G401.6 (cell line): ENCODE measurements around the gene BLOC1S6.

Experiments
- FAIRE-seq: peaks from 2 replicates; lab custom pipeline; 2012; peaks lifted over from hg19 to GRCh38; lab: Jason Lieb, UNC

BLOC1S6 gene

DNA sequence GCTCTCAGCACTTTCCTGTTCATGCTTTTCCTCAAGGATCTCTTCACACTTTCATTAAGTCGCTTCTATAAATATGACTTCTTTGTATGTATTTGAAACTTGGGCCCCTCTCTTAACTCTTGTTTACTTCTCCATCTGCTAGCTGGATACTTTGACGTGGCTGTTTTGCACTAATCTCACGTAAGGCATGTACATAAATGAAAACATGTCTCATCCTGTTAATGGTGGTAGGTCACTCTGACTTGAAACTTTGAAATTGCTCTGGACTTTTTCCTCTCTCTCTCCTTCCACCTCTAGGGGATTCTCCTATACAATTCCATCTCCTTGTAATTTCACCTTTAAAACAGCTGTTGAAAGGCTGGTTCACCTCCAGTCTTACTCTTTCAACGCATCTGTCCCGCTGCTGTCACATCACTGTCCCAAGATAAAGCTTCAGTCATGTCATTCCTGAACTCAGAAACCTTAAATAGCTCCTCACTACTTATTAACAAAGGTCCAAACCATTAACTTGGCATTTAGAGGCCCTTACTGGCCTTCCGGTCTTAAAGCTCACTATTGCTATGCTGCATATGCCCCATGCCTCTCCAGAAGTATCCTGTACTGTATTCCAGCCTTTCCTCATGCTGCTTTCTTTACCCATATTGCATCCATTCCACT lies 1.2 kb downstream of the BLOC1S6 start:
- no peak for FAIRE-seq

GRCh38 chr15:45589256-45589655 lies 2.1 kb downstream of the BLOC1S6 start:
- no peak for FAIRE-seq

DNA sequence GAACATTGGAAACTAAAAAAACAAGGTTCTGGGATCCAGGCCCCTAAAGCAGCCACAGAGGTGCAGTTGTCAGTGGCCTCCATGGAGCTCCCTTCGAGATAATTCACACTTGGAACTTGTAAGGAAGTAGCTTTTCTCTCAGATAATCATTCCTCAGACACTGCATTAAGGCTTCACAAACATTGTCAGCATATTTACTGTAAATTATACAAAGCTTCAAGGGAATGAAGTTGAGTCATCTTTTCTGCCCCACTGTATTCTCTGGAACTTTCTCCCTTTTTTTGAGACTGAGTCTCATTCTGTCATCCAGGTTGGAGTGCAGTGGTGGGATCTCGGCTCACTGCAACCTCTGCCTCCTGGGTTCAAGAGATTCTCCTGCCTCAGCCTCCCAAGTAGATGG lies 7.1 kb downstream of the BLOC1S6 start:
- no peak for FAIRE-seq

- FAIRE-seq: no peak
These were observed 7.8 kb downstream of the BLOC1S6 start for GRCh38 chr15:45594835-45595530.

DNA sequence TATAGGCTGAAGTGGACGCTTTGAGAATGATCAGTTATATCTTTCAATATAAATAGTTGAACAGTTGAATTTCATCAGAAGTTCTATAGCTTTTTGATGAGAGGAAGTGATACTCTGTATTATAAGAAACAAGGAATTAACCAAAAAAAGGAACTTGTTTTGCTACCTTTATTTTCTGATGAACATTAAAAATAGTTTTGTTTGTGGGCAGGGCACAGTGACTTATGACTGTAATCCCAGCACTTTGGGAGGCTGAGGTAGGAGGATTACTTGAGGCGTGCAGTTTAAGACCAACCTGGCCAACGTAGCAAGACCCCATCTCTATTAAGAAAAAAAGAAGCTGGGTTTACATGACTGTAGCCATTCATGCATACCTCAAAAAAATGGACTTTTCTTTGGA lies 16.7 kb downstream of the BLOC1S6 start:
- no peak for FAIRE-seq

GRCh38 chr15:45604326-45604725 lies 17.1 kb downstream of the BLOC1S6 start:
- FAIRE-seq: no peak

- FAIRE-seq: no peak
These were observed 19.2 kb downstream of the BLOC1S6 start for GRCh38 chr15:45606413-45606812.

DNA sequence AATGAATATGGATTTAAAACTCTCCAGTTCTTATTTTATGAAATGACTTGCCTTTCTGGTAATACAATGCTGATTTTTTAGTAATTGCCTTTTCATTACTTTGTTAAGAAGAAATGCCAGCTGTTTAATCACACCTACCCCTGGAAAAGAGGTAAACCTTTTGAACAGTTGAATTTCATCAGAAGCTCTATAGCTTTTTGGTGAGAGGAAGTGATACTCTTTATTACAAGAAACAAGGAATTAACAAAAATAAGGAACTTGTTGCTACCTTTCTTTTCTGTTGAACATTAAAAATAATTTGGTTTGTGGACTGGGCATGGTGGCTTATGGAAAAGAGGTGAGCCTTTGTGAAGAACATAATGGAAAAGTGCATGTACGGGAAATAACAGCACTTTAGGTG lies 19.7 kb downstream of the BLOC1S6 start:
- FAIRE-seq: no peak

DNA sequence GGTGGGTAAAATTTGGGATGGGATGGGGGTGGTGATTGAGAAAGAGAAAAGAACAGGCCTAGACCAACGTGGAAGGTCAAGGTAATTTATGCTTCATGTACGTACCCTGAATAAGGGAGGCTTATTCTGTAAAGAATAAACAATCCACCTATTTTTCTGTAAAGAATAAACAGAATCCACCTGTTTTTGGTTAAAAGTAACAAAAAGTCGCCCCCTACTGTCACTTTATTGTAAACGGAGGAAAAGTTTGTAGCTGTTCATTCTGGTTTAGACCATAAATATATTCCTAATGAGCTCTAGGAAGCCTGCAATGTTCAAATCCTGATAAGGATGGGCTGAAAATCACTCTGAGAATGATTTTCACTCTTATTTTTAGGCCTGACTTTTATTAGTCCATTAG lies 24.1 kb downstream of the BLOC1S6 start:
- peak; percentile 93 for FAIRE-seq

DNA sequence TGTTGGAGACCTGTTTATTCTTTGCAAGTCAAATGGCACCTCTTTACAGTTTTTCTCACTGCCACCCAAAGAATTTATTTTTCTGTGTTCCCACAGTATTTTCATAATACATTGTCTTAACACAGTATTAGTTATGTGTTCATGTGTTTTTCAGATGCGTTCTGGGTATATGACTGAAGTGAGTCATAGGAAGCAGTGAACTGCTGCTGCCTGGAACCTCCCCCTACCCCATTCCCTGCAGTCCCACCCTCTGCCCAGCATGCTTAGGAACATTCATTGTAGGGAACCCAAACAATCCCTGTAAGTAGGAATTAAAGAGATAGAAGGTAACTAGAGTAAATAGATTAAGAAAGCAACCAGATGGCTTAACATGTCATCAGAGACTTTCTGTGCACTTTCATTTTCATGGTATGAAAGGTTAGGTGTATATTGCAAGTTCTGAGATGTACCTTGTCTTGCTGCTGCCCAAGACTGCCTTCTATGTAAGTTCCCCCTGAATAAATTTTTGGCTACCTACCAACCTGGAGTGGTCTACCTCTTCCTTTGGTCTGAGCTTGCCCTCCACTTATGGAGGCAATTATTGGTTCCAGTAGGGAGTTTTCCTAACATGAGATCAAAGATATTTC lies 25.7 kb downstream of the BLOC1S6 start:
- no peak for FAIRE-seq

- FAIRE-seq: no peak
These were observed 29.7 kb downstream of the BLOC1S6 start for GRCh38 chr15:45616901-45617323.

- no peak for FAIRE-seq
These were observed 31.6 kb downstream of the BLOC1S6 start for GRCh38 chr15:45618813-45619212.

- FAIRE-seq: no peak
These were observed 41.0 kb downstream of the BLOC1S6 start for GRCh38 chr15:45628136-45628535.

DNA sequence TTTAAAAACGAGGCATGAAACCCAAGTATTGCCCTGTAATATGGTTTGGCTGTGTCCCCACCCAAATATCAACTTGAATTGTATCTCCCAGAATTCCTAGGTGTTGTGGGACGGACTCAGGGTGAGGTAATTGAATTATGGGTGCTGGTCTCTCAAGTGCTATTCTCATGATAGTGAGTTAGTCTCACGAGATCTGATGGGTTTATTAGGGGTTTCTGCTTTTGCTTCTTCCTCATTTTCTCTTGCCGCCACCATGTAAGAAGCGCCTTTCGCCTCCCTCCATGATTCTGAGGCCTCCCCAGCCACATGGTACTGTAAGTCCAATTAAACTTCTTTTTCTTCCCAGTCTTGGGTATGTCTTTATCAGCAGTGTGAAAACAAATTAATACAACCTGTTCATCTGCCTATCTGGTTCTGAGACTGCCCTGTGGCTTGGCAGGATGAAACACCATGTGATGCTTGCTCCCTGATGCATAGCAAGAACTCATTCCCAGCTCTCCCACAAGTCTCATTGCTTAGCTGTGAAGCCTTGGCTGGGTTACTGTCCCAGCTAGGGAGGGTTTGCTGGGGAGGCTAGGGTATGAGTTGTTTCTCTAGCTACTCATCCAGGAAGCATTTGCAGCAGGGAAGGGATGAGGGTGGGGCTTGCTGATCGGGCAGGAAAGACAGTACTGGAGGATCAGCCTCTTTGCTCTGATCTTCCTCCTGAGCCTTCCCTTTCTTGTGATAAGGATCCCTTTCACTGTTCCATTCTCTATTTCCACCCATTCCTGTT lies 43.9 kb downstream of the BLOC1S6 start:
- no peak for FAIRE-seq

DNA sequence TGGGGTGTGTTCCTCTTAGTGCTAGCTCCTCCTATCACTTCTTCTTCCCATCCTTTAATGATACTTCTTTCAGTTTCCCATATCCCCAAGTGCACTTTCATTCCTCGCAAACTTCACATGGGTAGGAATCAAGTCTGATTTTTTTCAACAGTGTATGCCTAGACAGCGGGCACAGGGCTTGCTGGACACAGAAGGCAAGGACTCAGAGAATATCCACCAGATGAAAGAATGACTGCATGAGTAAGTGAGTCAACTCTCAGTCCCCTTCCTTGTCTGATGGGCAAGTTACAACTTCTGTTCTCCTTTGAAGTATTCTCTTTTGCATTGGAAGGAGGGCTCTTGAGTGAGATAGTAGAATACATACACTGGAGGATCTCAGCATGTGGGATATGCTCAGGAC lies 44.6 kb downstream of the BLOC1S6 start:
- no peak for FAIRE-seq

GRCh38 chr15:45634432-45635190 lies 47.4 kb downstream of the BLOC1S6 start, which contains the start of gene SQOR:
Gene SQOR, plus strand, starts transcription at chr15:45635029. Its CDS starts 23,895 bp downstream, at chr15:45658924.
- FAIRE-seq: no peak

- no peak for FAIRE-seq
These were observed 48.0 kb downstream of the BLOC1S6 start for GRCh38 chr15:45635191-45635638.

DNA sequence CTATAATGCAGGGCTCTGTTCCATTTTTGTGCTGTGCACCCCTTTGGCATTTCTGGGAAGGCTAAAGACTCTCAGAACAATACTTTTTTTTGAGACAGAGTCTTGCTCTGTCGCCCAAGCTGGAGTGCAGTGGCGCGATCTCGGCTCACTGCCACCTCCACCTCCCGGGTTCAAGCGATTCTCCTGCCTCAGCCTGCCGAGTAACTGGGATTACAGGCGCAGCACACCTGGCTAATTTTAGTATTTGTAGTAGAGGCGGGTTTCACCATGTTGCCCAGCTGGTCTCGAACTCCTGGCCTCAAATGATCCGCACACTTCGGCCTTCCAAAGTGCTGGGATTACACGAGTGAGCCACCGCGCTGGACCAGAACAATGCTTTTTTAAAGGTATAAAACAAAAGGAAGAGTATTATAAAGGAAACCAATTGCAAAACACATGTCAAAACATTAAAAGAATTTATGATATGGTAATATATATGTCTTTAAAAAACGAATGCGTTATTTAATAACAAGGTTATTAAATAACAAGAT lies 48.6 kb downstream of the BLOC1S6 start:
- no peak for FAIRE-seq

GRCh38 chr15:45637141-45637540 lies 50.0 kb downstream of the BLOC1S6 start:
- no peak for FAIRE-seq

- FAIRE-seq: no peak
These were observed 50.4 kb downstream of the BLOC1S6 start for GRCh38 chr15:45637552-45638033.

- FAIRE-seq: no peak
These were observed 53.4 kb downstream of the BLOC1S6 start for GRCh38 chr15:45640616-45641015.
